Measurements from ENCODE around the gene DCUN1D5.

DCUN1D5 gene

DNA sequence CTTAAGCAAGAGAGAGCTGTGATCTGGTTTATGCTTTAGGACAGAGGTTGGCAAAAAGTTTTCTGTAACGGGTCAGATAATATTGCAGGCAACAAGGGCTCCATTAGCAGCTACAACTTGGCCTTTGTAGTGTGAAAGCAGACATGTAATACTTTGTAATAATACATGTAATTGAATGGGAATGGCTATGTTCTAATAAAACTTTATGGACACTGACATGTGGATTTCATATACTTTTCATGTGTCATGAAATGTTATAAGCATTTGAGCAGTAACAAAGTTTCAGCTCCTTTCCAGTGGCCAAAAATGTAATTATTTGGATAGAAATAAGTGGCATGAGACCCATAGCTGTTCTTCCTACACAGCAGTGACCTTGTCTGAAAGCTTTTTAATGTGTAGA lies 20.4 kb upstream of the DCUN1D5 start:
- Histone ChIP-seq H3K4me3 (replicated peaks; ENCODE audit: insufficient read depth, low read length) (no peak overlapping the region), H3K27me3 (ENCODE audit: insufficient read depth, poor library complexity, severe bottlenecking) (no peaks in the 10 kb centered on the region), H3K27ac (replicated peaks) (no peak overlapping the region)
- no peak for DNase-seq (ENCODE audit: low read depth in 1 of 2, low spot score in 1 of 2)
- TF ChIP-seq, protein P1, sequence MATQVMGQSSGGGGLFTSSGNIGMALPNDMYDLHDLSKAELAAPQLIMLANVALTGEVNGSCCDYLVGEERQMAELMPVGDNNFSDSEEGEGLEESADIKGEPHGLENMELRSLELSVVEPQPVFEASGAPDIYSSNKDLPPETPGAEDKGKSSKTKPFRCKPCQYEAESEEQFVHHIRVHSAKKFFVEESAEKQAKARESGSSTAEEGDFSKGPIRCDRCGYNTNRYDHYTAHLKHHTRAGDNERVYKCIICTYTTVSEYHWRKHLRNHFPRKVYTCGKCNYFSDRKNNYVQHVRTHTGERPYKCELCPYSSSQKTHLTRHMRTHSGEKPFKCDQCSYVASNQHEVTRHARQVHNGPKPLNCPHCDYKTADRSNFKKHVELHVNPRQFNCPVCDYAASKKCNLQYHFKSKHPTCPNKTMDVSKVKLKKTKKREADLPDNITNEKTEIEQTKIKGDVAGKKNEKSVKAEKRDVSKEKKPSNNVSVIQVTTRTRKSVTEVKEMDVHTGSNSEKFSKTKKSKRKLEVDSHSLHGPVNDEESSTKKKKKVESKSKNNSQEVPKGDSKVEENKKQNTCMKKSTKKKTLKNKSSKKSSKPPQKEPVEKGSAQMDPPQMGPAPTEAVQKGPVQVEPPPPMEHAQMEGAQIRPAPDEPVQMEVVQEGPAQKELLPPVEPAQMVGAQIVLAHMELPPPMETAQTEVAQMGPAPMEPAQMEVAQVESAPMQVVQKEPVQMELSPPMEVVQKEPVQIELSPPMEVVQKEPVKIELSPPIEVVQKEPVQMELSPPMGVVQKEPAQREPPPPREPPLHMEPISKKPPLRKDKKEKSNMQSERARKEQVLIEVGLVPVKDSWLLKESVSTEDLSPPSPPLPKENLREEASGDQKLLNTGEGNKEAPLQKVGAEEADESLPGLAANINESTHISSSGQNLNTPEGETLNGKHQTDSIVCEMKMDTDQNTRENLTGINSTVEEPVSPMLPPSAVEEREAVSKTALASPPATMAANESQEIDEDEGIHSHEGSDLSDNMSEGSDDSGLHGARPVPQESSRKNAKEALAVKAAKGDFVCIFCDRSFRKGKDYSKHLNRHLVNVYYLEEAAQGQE (IDR thresholded peaks at IDR 0.05; ENCODE audit: insufficient replicate concordance, low read depth) = no peak
- TF ChIP-seq SPI1 (IDR thresholded peaks at IDR 0.05; ENCODE audit: borderline replicate concordance, low read depth) (no peak), GABPA (IDR thresholded peaks at IDR 0.05; ENCODE audit: low read depth) (no peak)

DNA sequence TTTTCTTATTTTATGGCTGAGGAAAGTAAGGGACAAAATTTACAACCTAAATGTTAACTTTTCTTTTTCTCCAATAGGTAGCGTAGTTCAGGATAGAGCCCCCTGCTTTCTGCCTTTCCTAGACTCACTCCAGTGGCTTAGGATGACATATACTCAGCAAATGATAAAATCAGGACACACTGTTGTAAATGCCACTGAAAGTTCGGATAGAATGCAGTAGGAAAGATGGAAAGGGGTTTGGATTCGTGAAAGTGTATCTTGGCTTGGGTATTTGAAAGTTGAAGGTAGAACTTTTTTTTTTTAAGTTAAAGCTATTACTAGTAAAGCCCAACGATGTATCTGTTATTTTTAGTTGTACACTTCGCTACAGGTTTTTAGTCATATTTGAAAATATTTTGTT lies 19.4 kb upstream of the DCUN1D5 start:
- Histone ChIP-seq H3K4me3 (replicated peaks; ENCODE audit: insufficient read depth, low read length) (no peak overlapping the region), H3K27me3 (ENCODE audit: insufficient read depth, poor library complexity, severe bottlenecking) (no peaks in the 10 kb centered on the region), H3K27ac (replicated peaks) (no peak overlapping the region)
- TF ChIP-seq, protein P1 (IDR thresholded peaks at IDR 0.05; ENCODE audit: insufficient replicate concordance, low read depth) = no peak
- TF ChIP-seq, protein P2, sequence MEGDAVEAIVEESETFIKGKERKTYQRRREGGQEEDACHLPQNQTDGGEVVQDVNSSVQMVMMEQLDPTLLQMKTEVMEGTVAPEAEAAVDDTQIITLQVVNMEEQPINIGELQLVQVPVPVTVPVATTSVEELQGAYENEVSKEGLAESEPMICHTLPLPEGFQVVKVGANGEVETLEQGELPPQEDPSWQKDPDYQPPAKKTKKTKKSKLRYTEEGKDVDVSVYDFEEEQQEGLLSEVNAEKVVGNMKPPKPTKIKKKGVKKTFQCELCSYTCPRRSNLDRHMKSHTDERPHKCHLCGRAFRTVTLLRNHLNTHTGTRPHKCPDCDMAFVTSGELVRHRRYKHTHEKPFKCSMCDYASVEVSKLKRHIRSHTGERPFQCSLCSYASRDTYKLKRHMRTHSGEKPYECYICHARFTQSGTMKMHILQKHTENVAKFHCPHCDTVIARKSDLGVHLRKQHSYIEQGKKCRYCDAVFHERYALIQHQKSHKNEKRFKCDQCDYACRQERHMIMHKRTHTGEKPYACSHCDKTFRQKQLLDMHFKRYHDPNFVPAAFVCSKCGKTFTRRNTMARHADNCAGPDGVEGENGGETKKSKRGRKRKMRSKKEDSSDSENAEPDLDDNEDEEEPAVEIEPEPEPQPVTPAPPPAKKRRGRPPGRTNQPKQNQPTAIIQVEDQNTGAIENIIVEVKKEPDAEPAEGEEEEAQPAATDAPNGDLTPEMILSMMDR (IDR thresholded peaks at IDR 0.05; ENCODE audit: insufficient read depth, low read length) = no peak
- no peak for TF ChIP-seq POLR2AphosphoS5 (IDR thresholded peaks at IDR 0.05; ENCODE audit: low read depth)
- TF ChIP-seq SPI1 (IDR thresholded peaks at IDR 0.05; ENCODE audit: borderline replicate concordance, low read depth) = no peak
- no peak for TF ChIP-seq GABPA (IDR thresholded peaks at IDR 0.05; ENCODE audit: low read depth)
- no peak for DNase-seq (ENCODE audit: low read depth in 1 of 2, low spot score in 1 of 2)

- DNase-seq (ENCODE audit: low read depth in 1 of 2, low spot score in 1 of 2) = no peak
- no peak for TF ChIP-seq SPI1 (IDR thresholded peaks at IDR 0.05; ENCODE audit: borderline replicate concordance, low read depth)
- TF ChIP-seq, protein P2 (IDR thresholded peaks at IDR 0.05; ENCODE audit: insufficient read depth, low read length) = no peak
- no peak for TF ChIP-seq GABPA (IDR thresholded peaks at IDR 0.05; ENCODE audit: low read depth)
- TF ChIP-seq, protein P1 (IDR thresholded peaks at IDR 0.05; ENCODE audit: insufficient replicate concordance, low read depth) = no peak
- TF ChIP-seq POLR2AphosphoS5 (IDR thresholded peaks at IDR 0.05; ENCODE audit: low read depth) = no peak
- H3K4me3 ChIP-seq (replicated peaks; ENCODE audit: insufficient read depth, low read length) = no peak overlapping the region
- H3K27me3 ChIP-seq (ENCODE audit: insufficient read depth, poor library complexity, severe bottlenecking) = no peaks in the 10 kb centered on the region
- H3K27ac ChIP-seq (replicated peaks) = no peak overlapping the region
These were observed 18.4 kb upstream of the DCUN1D5 start for GRCh38 chr11:103110391-103110790.
